Adrenal gland (tissue), 5 donors: ENCODE data around the gene U2AF1L4.
A peak's percentile ranks its signal among the peaks of the same experiment; 100 is the strongest.

ENCODE experiments used
- POLR2A ChIP-seq, 2 donors: fragments of 450-650 bp; IDR thresholded peaks; one replicate each; pipeline ENCODE4 v1.6.1; 2017; ENCODE audit warnings: antibody characterized with exemption in 2 of 2, mild to moderate bottlenecking in 2 of 2, moderate library complexity in 1 of 2
- TF ChIP-seq, protein P1 (sequence below), 6 experiments: fragments of 450-650 bp in 4 of 6; fragments of 200-600 bp in 2 of 6; sonication (generic) in 1 of 6; IDR thresholded peaks; 1 replicate in 5 of 6; 2 replicates in 1 of 6; pipeline versions ENCODE4 v1.5.1 to v1.8.0; 2016 to 2021; ENCODE audit warnings: antibody characterized with exemption in 6 of 6, mild to moderate bottlenecking in 2 of 6, moderate library complexity in 1 of 6
- donor health status: DM: no; HTN: no; CAD: no.

DNA sequence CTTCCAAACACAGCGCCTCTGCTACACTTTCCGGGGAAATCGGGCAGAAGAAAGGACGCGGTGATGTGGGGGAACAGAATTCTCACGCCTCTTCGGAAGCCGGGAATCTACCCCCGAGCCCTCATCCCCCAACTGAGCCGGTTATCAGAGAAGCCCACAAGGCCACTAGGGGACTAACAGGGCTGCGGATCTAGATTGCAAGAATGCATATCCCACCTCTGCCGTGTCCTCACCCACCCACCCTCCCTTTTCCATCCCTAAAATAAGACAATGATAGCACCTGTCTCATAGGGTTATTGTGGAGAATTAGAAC is 4.1 kb downstream of the U2AF1L4 start:
- TF ChIP-seq, protein P1, sequence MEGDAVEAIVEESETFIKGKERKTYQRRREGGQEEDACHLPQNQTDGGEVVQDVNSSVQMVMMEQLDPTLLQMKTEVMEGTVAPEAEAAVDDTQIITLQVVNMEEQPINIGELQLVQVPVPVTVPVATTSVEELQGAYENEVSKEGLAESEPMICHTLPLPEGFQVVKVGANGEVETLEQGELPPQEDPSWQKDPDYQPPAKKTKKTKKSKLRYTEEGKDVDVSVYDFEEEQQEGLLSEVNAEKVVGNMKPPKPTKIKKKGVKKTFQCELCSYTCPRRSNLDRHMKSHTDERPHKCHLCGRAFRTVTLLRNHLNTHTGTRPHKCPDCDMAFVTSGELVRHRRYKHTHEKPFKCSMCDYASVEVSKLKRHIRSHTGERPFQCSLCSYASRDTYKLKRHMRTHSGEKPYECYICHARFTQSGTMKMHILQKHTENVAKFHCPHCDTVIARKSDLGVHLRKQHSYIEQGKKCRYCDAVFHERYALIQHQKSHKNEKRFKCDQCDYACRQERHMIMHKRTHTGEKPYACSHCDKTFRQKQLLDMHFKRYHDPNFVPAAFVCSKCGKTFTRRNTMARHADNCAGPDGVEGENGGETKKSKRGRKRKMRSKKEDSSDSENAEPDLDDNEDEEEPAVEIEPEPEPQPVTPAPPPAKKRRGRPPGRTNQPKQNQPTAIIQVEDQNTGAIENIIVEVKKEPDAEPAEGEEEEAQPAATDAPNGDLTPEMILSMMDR (IDR thresholded peaks at IDR 0.05): peak in 1 of 6 experiments; percentile 16
- no peak for TF ChIP-seq POLR2A (IDR thresholded peaks at IDR 0.05)
